ENCODE results near the gene MRPL54. TPM values are rescaled to one million over a fixed set of nuclear protein-coding genes. Genes with fewer than 3 reads are reported as not detected.

The MRPL54 gene
- total RNA-seq, 1 experiment from 2014 or later, result 46.4 TPM

- H3K4me3 Mint-ChIP-seq (ENCODE audit: unreplicated experiment), result no peak overlapping the region
- BruUV-seq (replicated peaks), result no TSS peak
- no peaks in the 10 kb centered on the region for H3K36me3 Mint-ChIP-seq (ENCODE audit: insufficient read depth, unreplicated experiment)
- intact Hi-C loops (cut with micrococcal nuclease; ENCODE audit: unreplicated experiment), result no loop called here
- Histone ChIP-seq H3K4me1 (no peaks in the 10 kb centered on the region), H3K27me3 (replicated peaks; ENCODE audit: control insufficient read depth, insufficient read depth, low read length) (no peaks in the 10 kb centered on the region), H3K4me3 (ENCODE audit: low read depth, low read length) (no peak overlapping the region), H3K9me3 (peaks cover 19% of the 10 kb centered on the region; the same call in 1 of the 2 replicates), H3K36me3 (ENCODE audit: control insufficient read depth, insufficient read depth, low read length) (no peaks in the 10 kb centered on the region)
- H3K9me3 Mint-ChIP-seq (ENCODE audit: unreplicated experiment), result peaks cover 11% of the 10 kb centered on the region
- ChIA-PET CTCF (no interaction called here), POLR2A (no interaction called here)
- no peak for DNase-seq
- no peaks in the 10 kb centered on the region for H3K4me1 Mint-ChIP-seq (ENCODE audit: low read depth, unreplicated experiment)
- no peak for TF ChIP-seq CTCF (IDR thresholded peaks at IDR 0.05; ENCODE audit: insufficient read depth in 1 of 2, low read depth in 1 of 2, low read length in 1 of 2, severe bottlenecking in 1 of 2, unreplicated experiment in 1 of 2)
- H3K27me3 Mint-ChIP-seq (ENCODE audit: insufficient read depth, unreplicated experiment), result no peaks in the 10 kb centered on the region
- H3K27ac Mint-ChIP-seq (ENCODE audit: unreplicated experiment), result no peak overlapping the region
Measured at GRCh38 chr19:3782330-3782729, 19.8 kb downstream of the MRPL54 start.

GRCh38 chr19:3782903-3783302 is 20.4 kb downstream of the MRPL54 start:
- BruUV-seq (replicated peaks), result no TSS peak
- H3K9me3 ChIP-seq, result peaks cover 19% of the 10 kb centered on the region; the same call in 1 of the 2 replicates
- H3K9me3 Mint-ChIP-seq (ENCODE audit: unreplicated experiment), result peaks cover 11% of the 10 kb centered on the region
- no peaks in the 10 kb centered on the region for H3K36me3 ChIP-seq (ENCODE audit: control insufficient read depth, insufficient read depth, low read length)
- ChIA-PET POLR2A (interaction anchor here (0.8 kb wide), 1 partner anchor 20 kb away, joined by 3 read pairs; no protein-coding TSS in a partner anchor), CTCF (interaction anchor here (0.5 to 1.2 kb wide), 2 partner anchors 17 to 20 kb away, joined by 3 to 4 read pairs; partner anchors contain the start of gene MRPL54)
- no peak for DNase-seq
- intact Hi-C loops (cut with micrococcal nuclease; ENCODE audit: unreplicated experiment), result no loop called here
- H3K27ac Mint-ChIP-seq (ENCODE audit: unreplicated experiment), result no peak overlapping the region
- no peaks in the 10 kb centered on the region for H3K36me3 Mint-ChIP-seq (ENCODE audit: insufficient read depth, unreplicated experiment)
- H3K4me3 ChIP-seq (ENCODE audit: low read depth, low read length), result no peak overlapping the region
- TF ChIP-seq CTCF (IDR thresholded peaks at IDR 0.05; ENCODE audit: insufficient read depth in 1 of 2, low read depth in 1 of 2, low read length in 1 of 2, severe bottlenecking in 1 of 2, unreplicated experiment in 1 of 2), result no peak
- no peaks in the 10 kb centered on the region for H3K27me3 ChIP-seq (replicated peaks; ENCODE audit: control insufficient read depth, insufficient read depth, low read length)
- H3K4me3 Mint-ChIP-seq (ENCODE audit: unreplicated experiment), result no peak overlapping the region
- H3K4me1 Mint-ChIP-seq (ENCODE audit: low read depth, unreplicated experiment), result no peaks in the 10 kb centered on the region
- no peaks in the 10 kb centered on the region for H3K4me1 ChIP-seq
- no peaks in the 10 kb centered on the region for H3K27me3 Mint-ChIP-seq (ENCODE audit: insufficient read depth, unreplicated experiment)

GRCh38 chr19:3783660-3784584 is 21.4 kb downstream of the MRPL54 start:
- BruUV-seq (replicated peaks), result no TSS peak
- H3K36me3 ChIP-seq (ENCODE audit: control insufficient read depth, insufficient read depth, low read length), result no peaks in the 10 kb centered on the region
- peaks cover 19% of the 10 kb centered on the region; the same call in 1 of the 2 replicates for H3K9me3 ChIP-seq
- DNase-seq, result peak in 1 of 2 experiments; percentile 40
- intact Hi-C loops (cut with micrococcal nuclease; ENCODE audit: unreplicated experiment), result no loop called here
- no peak overlapping the region for H3K4me3 ChIP-seq (ENCODE audit: low read depth, low read length)
- H3K27ac Mint-ChIP-seq (ENCODE audit: unreplicated experiment), result no peak overlapping the region
- peak overlapping the region; percentile 9 for H3K4me3 Mint-ChIP-seq (ENCODE audit: unreplicated experiment)
- H3K4me1 Mint-ChIP-seq (ENCODE audit: low read depth, unreplicated experiment), result no peaks in the 10 kb centered on the region
- ChIA-PET CTCF (interaction anchor here (1.2 kb wide), 1 partner anchor 21 kb away, joined by 4 read pairs; the partner anchor contains the start of gene MRPL54), POLR2A (interaction anchor here (0.8 kb wide), 1 partner anchor 21 kb away, joined by 3 read pairs; no protein-coding TSS in a partner anchor)
- no peaks in the 10 kb centered on the region for H3K27me3 Mint-ChIP-seq (ENCODE audit: insufficient read depth, unreplicated experiment)
- no peak for TF ChIP-seq CTCF (IDR thresholded peaks at IDR 0.05; ENCODE audit: insufficient read depth in 1 of 2, low read depth in 1 of 2, low read length in 1 of 2, severe bottlenecking in 1 of 2, unreplicated experiment in 1 of 2)
- no peaks in the 10 kb centered on the region for H3K27me3 ChIP-seq (replicated peaks; ENCODE audit: control insufficient read depth, insufficient read depth, low read length)
- H3K4me1 ChIP-seq, result no peaks in the 10 kb centered on the region
- peaks cover 11% of the 10 kb centered on the region for H3K9me3 Mint-ChIP-seq (ENCODE audit: unreplicated experiment)
- H3K36me3 Mint-ChIP-seq (ENCODE audit: insufficient read depth, unreplicated experiment), result no peaks in the 10 kb centered on the region

Data from Caco-2 (cell line).